Measurements from ENCODE around the gene FLT3.

FLT3 gene

GRCh38 chr13:27960362-27961226 lies 139.8 kb downstream of the FLT3 start:
- DNase-seq (ENCODE audit: low spot score): peak; percentile 85

GRCh38 chr13:27959976-27960361 lies 140.4 kb downstream of the FLT3 start:
- DNase-seq (ENCODE audit: low spot score): no peak

- DNase-seq (ENCODE audit: low spot score): no peak
Measured at GRCh38 chr13:27956576-27957300, 143.6 kb downstream of the FLT3 start.

- no peak for DNase-seq (ENCODE audit: low spot score)
Measured at GRCh38 chr13:27955014-27955591, 145.3 kb downstream of the FLT3 start.

GRCh38 chr13:27954406-27954851 lies 145.9 kb downstream of the FLT3 start:
- DNase-seq (ENCODE audit: low spot score): peak; percentile 68

GRCh38 chr13:27953676-27954405 lies 146.5 kb downstream of the FLT3 start:
- DNase-seq (ENCODE audit: low spot score): peak; percentile 88

All from SW480 (cell line).